Measurements from ENCODE around the gene PKDCC.

PKDCC gene, protein sequence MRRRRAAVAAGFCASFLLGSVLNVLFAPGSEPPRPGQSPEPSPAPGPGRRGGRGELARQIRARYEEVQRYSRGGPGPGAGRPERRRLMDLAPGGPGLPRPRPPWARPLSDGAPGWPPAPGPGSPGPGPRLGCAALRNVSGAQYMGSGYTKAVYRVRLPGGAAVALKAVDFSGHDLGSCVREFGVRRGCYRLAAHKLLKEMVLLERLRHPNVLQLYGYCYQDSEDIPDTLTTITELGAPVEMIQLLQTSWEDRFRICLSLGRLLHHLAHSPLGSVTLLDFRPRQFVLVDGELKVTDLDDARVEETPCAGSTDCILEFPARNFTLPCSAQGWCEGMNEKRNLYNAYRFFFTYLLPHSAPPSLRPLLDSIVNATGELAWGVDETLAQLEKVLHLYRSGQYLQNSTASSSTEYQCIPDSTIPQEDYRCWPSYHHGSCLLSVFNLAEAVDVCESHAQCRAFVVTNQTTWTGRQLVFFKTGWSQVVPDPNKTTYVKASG

DNA sequence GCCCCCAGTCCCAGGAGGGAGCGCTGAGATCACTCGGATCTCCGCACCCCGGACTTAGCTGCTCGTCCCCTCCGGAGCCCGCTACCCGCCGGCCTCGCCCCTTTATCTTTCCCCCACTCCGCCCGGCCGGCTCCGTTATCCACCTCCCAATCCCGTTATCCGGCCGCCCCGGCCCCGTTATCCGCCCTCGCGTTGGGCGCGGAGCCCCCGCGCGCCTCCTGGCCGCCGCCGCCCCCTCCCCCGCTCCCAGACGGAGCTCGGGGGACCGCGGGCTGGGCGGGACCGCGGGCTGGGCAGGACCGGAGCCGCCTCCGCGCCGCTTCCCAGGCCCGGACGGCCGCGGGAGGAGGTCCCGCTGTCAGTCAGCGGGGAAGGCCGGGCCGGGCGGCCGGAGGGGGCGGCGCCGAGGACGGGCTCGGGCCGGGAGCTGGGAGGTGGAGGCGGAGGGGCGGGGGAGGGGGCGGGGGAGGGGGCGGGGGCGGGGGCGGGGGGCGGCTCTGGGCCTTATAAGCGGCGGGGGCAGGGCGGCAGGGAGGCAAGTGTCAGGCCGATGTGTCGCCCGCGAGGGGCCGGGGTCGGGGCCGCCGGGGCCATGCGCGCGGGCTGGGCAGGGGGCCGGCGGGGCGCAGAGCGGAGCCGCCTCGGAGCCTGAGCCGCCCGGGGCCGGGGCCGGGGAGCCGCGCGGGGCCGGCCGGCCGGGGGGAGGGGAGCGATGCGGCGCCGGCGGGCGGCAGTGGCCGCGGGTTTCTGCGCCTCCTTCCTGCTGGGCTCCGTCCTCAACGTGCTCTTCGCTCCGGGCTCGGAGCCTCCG, at the start of gene PKDCC:
TSS of gene PKDCC (plus strand) at position 534 of the 811 bp plus-strand sequence. CDS start at position 713, 179 bp downstream.
- DNase-seq (ENCODE audit: low read depth): no peak

DNA sequence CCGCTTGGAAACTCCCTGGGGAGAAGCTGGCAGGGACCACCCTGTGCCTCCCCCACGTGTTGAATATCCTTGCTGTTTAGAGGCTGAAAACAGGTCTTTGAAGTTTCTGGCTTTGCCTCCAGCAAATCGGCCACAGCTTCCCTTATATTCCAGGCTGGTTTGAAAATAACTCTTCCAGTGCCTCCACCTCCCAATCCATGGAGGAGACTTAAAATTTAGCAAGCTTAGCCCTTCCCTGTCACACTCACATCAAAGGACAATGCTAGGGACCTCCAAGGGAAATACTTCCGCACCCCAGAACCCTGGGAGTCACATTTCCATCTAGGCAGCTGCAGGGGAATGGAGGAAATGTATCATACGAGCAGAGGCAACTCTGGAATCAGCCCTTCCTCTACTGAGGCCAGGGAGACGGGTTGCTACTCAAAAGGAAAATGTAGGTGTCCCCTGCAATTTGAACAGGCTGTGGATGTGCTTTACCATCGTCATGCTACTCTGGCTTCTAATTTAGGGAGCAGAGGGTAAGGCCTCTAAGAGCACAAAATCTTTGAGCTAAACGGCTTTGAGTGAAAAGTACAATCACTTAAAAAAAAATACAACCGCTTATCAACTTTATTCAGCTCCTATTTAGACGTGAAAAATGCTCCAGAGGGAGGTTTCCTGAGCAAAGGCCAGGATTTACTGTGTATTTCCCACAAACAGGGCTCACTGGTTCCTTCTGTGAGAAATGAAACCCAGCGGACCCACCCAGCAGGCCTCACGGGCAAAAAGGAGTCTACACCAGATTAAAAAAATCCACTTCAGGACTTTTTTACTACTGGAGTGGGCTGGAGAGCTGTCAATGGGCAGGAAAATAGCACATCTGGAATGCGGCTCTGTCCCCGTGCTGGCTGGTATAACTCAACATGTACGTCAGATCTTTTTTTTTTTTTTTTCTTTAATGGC, 49.4 kb upstream of the PKDCC start:
- DNase-seq (ENCODE audit: low read depth): no peak

DNA sequence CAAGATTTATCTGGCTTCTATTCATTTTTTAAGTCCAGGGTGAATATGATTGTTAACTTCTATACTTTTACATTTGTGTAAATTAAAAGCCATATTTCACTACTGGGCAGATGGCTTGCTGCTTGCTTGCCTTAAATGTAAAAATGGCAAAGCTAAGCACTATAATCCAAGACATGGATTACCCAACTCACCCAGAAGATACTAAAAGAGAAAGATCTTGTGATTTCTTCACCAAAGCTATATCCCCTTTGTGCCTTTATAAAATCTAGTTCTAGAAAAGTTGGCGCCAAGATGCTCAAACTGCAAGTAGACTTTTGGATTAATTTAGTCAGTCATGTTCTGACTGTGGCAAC, 48.7 kb upstream of the PKDCC start:
- DNase-seq (ENCODE audit: low read depth): no peak

DNA sequence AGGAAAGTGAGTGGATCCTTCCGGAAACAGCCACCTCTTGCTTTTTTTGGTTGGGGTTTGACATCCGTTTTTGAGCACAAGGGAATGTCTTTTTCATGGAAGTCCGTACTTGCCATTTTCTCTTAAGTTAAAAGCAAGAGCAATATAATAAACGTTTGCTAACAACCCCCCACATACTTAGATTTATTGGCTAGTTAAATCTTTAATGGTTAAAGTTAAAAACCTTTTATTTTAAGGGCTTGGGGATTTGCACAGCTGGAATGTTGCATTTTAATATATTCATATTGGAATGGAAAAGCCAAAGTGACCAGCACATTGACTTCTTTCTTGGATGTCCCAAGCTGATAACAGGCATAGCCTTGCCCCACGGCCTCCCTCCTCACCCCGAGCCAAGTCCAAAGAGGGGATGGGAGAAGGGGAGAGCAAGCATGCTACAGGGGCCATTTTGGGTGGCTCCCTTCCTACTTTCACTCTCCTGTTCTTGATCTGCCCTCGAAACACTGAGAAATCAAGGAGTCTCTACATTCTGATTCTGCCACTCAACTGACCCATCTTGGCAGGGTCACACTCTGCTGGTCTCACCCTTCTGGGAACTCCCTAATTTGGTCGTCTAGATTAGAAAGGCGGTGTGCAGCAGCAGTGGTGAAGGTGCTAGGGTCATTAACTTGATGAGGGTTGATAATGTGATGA, 48.1 kb upstream of the PKDCC start:
- no peak for DNase-seq (ENCODE audit: low read depth)

DNA sequence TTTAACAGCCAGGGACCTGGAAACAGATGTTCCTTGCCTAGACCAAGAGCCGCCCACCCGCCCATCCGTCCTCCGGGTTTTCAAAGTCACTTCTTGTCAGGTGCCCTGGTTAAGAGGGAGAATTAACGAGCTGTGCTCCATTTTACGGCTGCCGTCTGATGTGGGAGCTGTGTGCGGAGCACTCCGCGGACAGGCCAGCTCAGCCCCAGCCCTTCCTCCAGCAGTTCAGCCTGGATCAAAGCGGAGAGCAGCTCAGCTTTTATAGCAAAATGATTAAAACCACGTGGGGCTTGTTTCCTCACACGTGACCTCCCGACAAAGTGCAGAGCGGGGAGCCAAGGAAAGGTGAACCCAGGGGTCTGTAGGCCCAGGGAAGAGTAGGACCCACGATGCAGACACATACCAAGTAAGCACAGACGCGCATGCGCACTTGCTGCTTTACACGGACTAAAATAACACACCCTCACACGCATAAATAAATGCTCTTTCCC, 46.1 kb upstream of the PKDCC start:
- DNase-seq (ENCODE audit: low read depth): no peak

DNA sequence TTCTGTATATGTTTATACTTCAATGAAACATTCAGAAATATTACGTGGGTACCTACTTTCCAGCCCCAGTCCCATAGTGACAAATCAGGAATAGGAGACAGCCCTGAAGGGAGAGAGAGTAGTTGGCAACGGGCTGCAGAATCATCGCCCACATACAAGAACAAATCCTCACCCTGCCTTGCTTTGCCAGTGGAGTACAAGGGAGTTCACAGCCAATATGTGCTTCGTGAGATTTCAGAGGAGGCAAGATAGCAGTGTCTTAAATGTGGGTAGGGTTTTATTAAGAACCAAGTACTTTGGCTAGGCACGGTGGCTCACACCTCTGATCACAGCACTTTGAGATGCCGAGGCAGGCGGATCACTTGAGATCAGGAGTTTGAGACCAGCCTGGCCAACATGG, 40.3 kb upstream of the PKDCC start:
- no peak for DNase-seq (ENCODE audit: low read depth)

DNA sequence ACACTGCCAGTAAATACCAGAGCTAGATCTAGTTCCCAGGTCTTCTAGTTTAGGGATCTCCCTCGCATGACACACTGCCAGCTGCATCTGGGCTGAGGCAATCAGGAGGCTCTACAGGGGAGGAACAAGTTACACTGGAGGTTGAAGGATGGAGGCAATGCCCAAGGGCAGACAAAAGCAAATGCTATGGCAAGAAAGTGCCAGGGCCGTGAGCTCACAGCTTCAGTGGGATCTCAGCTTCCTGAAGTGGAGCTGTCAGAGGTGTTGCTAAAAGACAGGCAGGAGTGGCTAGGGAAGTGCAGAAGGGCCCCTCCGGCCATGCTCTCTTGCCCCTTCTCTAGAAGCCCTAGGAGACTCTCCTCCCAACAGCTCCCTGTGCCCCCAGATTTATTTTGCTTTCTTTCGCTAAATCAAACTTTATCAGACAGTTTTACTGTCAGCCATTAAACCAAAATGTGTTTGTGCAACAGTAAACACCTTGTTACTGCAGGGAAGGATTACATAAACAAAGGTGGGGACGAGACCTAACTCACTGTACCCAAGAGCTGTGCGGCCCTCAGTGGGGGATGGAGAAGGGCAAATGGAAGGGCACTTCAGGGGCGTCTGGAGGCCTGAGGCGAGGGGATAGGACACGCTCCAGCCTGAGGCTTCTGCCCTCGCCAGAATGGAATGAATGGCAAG, 39.4 kb upstream of the PKDCC start:
- no peak for DNase-seq (ENCODE audit: low read depth)

DNA sequence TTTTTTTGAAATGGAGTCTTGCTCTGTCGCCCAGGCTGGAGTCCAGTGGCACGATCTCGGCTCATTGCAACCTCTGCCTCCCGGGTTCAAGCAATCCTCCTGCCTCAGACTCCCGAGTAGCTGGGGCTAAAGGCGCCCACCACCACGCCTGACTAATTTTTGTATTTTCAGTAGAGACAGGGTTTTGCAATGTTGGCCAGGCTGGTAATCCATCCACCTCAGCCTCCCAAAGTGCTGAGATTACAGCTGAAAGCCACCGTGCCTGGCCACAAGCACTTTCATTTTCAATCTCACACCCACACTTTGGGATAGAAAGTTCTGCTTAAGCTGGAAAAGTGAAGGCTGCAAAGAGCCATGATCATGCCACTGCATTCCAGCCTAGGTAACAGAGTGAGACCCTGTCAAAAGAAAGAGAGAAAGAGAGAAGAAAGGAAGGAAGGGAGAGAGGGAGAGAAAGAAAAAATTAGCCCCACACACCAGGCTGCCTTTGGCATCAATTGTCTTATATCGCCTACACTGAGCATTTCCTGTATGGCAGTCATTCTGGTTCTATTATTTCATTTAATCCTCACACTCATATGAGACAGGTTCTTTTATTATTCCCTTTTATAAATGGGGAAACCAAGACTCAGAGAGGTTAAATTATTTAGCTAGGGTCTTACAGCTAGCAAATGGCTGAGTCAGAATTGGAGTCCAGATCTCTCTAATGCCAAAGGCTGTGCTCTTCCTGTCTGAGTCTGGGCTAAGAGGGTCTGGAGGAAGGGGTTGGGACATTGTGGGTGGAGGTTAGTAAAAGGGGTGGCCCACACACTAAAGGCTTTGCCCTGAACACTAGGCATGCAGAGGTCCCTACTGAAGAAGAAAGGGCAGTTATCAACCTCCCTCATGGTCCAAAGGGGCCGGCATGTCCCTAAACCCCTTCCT, 37.9 kb upstream of the PKDCC start:
- DNase-seq (ENCODE audit: low read depth): no peak

DNA sequence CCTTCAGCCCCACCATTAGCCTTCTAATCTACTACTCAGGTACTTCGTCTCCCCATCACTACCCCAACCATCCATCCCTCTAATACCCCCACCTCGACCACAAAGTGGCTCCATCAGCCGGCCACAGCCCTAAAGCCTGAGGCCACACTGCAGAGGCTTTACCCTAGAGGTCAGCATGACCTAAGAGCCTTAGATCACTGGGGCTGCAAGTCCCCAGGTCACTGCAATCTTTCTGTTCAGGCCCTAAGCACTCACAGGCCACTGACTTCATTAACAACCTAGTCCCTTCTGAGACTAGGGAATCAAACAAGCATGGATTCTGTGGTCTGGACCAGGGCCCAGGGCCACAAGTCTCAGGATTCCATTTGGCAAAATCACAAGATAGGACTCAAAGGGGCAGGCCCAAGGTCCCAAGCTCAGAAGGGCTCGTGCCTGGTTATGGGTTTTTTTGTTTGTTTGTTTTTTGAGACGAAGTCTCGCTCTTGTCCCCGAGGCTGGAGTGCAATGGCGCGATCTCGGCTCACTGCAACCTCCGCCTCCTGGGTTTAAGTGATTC, 37.0 kb upstream of the PKDCC start:
- DNase-seq (ENCODE audit: low read depth): no peak

DNA sequence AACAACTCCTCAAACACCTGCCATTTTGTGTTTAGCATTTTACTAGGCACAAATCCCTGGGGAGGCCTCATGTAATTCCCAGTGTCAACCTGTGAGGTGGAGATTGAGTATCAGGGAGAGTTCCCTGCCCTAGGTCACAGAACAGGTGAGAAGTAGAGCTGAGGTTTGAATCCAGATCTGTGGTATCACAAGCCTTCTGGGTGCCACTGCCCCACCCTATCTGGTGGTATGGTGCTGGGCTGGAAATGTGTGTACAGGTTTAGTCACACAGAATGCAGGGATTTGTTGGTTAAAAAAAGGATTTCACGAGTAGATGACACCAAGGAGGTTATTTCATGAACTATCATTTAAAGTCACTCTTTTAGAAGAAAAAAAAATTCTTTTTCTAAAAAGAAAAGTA, 35.7 kb upstream of the PKDCC start:
- no peak for DNase-seq (ENCODE audit: low read depth)

DNA sequence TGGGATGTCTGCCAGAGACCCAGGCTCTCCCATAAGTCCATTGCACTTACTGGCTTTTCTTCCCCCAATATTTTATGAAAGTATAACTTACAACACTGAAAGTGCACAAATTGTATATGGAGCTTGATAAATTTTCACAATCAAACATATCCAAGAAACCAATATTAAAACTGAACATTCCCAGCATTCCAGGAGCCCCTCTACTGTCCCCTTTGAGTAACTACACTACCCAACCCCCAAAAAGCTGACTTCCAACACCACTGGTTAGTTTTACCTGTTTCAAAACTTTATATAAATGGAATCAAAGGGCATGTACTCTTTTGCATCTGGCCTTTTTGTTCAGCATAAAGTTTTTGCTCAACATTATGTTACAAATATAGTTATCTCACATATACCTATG, 35.2 kb upstream of the PKDCC start:
- no peak for DNase-seq (ENCODE audit: low read depth)

DNA sequence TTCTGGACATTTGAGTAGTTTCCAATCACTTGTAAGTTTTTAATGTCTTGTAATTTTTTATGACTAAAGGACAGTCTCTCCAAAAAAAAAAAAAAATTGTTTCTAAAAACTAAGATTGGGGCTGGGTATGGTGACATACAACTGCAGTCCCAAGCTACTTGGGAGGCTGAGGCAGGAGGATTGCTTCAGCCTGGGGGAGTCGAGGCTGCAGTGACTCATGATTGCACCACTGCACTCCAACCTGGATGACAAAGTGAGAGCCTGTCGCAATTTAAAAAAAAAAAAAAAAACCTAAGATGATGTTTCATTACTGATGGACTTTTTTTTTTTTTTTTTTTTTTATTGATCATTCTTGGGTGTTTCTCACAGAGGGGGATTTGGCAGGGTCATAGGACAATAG, 34.4 kb upstream of the PKDCC start:
- DNase-seq (ENCODE audit: low read depth): no peak

DNA sequence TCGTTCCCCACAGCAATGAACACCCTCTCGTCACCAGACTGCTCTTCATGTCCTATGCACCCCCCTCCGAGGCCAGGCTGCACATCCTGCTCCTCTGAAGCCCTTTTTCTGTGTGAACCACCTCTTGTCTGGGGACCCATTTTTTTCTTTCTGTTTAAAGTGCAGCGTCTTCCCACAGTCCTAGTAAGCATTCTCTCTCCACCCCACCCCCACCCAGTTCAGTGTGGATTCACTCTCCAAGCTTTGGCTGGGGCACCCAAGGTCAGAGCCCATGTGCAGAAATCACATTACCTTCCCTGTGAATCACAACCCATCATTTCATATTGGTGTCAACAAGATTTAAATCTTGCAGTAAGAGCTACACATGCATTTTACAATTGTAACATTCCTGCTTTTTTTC, 26.4 kb upstream of the PKDCC start:
- DNase-seq (ENCODE audit: low read depth): no peak

DNA sequence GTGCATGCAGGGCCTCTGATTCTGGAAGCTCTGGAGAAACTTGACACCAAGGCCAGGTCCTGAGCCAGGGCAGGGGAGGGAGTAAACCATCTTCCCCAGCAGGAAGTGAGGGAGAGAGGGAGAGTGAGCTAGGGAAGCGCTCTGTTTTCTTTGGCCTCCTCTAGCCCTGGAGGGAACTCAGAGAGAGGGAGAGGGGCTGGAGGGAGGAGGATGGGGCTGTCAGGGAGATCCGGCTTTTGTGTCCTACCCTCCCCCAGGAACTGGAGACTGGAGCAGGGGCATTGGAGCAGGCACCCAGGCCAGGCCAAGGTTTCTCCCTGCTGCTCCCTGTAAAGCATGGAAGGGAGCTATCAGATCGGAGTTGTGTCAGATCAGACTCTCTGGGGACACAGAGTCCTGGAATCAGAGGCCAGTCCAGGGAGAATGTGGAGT, 22.7 kb upstream of the PKDCC start:
- DNase-seq (ENCODE audit: low read depth): no peak

DNA sequence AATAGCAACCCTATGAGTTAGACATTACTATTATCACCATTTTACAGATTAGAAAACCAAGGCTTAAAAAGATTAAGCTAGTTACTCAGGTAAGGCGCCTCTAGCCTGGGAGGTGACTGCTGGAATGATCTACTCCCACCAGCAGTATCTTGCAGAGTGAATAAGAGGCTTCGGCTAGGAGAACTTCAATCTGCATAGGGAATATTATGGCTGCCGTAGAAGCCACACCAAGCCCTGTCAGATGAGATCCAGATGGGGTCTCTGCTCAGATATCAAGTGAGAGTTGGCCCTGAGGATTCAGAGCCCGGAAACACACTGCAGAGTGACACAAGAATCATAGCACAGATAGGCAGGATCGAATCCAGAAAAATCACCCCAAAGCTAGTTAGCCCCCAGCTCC, 21.5 kb upstream of the PKDCC start:
- no peak for DNase-seq (ENCODE audit: low read depth)

DNA sequence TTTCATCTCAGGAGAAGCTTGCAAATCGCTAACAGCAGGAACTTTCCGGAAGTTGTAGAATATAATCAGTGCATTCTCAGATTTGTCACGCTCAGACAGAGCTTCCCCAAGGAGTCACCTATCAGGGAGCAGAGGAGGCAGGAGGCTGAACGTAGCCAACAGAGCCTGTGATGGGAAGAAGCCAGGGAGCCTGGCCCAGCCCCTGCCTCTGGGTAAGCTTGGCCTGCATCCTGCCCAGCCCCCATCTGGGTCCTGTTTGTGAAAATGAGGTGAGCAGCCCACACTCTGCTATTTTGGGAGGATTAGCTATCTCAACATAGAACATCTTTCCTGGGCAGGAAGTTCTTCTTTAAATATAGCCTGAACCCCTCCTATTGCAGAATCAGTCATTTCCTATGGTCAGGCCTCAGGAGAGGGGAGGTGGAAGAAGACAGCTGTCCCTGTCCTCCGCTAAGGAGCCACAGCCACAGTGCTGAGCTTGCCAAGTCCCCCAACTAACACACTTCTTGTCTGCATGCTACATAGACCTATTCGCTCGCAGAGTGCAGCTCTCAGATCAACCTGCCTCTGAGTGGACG, 19.2 kb upstream of the PKDCC start:
- no peak for DNase-seq (ENCODE audit: low read depth)

DNA sequence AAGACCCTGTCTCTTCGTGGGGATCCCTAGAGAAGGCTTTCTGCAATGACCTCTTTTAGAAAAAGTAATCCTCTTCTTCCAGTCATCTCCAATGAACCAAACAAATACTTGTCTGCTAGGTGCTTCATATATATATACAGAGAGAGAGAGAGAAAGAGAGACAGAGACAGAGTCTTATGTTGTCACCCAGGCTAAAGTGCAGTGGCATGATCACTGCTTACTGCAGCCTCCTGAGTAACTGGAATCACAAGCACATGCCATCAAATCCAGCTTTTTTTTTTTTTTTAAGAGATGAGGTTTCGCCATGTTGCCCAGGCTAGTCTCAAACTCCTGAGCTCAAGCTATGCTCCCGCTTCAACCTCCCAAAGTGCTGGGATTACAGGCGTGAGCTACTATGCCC, 18.6 kb upstream of the PKDCC start:
- no peak for DNase-seq (ENCODE audit: low read depth)

DNA sequence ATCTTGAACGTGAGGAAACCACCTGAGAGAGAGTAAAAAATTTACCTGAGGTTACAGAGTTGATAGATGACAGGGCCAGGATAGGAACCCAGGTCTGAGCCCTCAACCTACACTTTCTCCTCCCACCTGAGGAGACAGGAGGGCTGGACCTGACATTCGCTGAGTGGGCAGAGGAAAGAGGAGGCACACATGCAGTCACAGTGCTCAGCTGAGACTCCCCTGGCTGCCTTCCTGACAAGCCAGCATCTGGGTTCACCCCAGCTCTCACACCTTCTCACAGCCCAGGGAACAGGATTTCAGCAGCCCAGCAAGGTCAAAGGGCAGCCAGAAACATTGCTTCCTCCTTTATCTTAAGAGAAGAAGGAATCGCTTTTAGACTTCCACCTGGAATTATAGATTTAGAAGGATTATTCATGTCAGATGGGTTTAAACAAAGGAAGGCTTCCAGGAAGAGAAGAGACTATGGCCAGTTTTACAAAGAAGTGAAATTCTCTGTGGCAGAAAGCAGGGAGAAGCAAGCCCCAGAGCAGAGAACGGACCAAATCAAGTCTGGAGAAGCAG, 18.1 kb upstream of the PKDCC start:
- no peak for DNase-seq (ENCODE audit: low read depth)

All from CMK (cell line).